ENCODE data around the gene TRIP13. TPM values are rescaled to one million over a fixed set of nuclear protein-coding genes. Genes with fewer than 3 reads are reported as not detected.
"Not testable (repeated sequence)": the region's sequence is repeated elsewhere in the genome, so short reads cannot be mapped to it uniquely, and the experiment has no call there.

The TRIP13 gene
- total RNA-seq, 4 donors from 2014 or later = 0.13 to 3.6 (median 0.73) TPM

DNA sequence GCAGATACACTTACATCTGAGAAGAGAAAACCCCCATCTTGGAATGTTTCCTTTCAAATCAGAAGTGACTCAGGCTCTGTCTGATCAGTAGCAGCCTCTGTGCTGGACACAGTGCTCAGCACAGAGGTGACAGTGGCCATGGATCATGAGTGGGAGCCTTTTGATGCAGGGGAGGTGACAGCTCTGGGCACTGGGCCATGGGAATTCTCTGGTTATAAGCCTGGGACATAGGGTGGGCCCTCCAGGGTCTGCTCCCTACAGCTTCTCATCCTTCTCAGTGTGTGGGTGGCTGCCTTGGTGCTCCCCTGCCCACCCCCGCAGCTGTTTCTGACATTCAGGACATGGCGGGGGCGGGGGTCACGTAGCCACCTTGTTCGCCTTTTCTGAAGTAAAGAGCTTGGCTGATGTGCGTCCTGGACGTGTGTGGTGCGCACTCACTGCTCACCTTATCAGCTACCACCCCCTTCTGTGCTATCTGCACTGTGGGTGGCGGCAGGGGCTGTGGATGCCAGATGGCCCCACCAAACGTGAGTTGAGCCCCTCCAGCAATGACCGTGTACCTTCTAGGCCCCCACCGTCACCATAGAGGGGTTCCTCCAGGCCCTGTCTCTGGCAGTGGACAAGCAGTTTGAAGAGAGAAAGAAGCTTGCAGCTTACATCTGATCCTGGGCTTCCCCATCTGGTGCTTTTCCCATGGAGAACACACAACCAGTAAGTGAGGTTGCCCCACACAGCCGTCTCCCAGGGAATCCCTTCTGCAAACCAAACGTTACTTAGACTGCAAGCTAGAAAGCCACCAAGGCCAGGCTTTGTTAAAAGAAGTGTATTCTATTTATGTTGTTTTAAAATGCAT lies 24.0 kb downstream of the TRIP13 start:
- Histone ChIP-seq H3K4me3 (no peak overlapping the region), H3K9me3 (no peaks in the 10 kb centered on the region), H3K4me1 (no peaks in the 10 kb centered on the region), H3K27me3 (no peaks in the 10 kb centered on the region), H3K27ac (no peak overlapping the region), H3K36me3 (no peaks in the 10 kb centered on the region)
- 80 to 86% methylated on average over 2 to 4 of the region's 14 CpGs for WGBS, 2 donors (ENCODE audit: low coverage in 1 of 2)
- ATAC-seq = no peak
- TF ChIP-seq, protein P1, sequence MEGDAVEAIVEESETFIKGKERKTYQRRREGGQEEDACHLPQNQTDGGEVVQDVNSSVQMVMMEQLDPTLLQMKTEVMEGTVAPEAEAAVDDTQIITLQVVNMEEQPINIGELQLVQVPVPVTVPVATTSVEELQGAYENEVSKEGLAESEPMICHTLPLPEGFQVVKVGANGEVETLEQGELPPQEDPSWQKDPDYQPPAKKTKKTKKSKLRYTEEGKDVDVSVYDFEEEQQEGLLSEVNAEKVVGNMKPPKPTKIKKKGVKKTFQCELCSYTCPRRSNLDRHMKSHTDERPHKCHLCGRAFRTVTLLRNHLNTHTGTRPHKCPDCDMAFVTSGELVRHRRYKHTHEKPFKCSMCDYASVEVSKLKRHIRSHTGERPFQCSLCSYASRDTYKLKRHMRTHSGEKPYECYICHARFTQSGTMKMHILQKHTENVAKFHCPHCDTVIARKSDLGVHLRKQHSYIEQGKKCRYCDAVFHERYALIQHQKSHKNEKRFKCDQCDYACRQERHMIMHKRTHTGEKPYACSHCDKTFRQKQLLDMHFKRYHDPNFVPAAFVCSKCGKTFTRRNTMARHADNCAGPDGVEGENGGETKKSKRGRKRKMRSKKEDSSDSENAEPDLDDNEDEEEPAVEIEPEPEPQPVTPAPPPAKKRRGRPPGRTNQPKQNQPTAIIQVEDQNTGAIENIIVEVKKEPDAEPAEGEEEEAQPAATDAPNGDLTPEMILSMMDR (IDR thresholded peaks at IDR 0.05) = no peak
- TF ChIP-seq POLR2AphosphoS5 (IDR thresholded peaks at IDR 0.05) (no peak), POLR2A (IDR thresholded peaks at IDR 0.05) (no peak), EP300 (IDR thresholded peaks at IDR 0.05) (no peak)

DNA sequence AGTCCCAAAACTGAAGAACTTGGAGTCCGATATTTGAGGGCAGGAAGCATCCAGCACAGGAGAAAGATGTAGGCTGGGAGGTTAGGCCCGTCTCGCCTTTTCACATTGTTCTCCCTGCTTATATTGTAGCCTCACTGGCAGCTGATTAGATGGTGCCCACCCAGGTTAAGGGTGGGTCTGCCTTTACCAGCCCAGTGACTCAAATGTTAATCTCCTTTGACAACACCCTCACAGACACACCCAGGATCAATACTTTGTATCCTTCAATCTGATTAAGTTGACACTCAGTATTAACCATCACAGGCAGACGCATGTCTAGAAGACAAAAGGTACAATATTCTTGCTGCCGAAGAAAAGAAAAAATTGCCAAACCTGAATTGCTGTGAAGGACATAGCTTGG lies 26.0 kb downstream of the TRIP13 start:
- WGBS, 2 donors (ENCODE audit: low coverage in 1 of 2) = 91 to 99% methylated on average over 4 to 5 of the region's 5 CpGs
- not testable (repeated sequence) for H3K4me3 ChIP-seq, H3K4me1 ChIP-seq, H3K9me3 ChIP-seq, H3K27me3 ChIP-seq, ATAC-seq, H3K27ac ChIP-seq, H3K36me3 ChIP-seq

DNA sequence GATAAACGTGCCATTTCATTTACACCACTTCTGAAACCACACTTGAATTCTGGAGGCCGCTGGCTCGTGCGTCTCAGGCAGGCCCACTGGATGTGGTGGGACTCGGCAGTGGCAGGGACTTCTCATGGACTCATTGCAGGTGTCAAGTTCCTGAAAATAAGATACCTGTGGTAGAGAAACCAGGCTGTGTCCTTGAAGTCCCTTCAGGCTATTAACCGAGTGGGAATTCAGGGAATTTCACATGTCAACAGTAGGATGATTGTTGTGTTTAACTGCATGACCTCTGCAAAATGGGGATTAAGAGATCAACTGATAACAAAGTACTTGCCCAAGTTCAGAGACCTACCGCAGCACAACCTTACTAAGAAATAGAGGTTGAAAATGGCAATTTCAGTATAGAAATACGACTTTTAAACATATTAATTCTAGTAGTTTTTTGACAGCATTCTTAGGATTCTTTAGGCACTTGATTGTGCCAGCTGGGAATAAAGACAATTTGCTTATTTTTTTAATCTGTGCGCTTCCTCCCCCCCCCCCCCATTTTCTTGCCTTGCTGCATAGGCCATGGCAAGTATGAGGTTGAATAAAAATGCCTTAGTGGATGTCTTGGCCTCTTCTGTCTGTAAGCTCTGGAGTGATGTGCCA lies 26.8 kb downstream of the TRIP13 start:
- no peak overlapping the region for H3K4me3 ChIP-seq
- WGBS, 2 donors (ENCODE audit: low coverage in 1 of 2) = 85 to 91% methylated on average over 4 to 8 of the region's 9 CpGs
- H3K27ac ChIP-seq = no peak overlapping the region
- no peaks in the 10 kb centered on the region for H3K9me3 ChIP-seq
- no peaks in the 10 kb centered on the region for H3K36me3 ChIP-seq
- peaks cover 0 to 6% (median 0%) of the 10 kb centered on the region in 3 donors for H3K4me1 ChIP-seq
- no peak for TF ChIP-seq EP300 (IDR thresholded peaks at IDR 0.05)
- TF ChIP-seq, protein P1 (IDR thresholded peaks at IDR 0.05) = no peak
- TF ChIP-seq POLR2A (IDR thresholded peaks at IDR 0.05) = no peak
- TF ChIP-seq POLR2AphosphoS5 (IDR thresholded peaks at IDR 0.05) = no peak
- ATAC-seq = no peak
- H3K27me3 ChIP-seq = peaks cover 3% of the 10 kb centered on the region

DNA sequence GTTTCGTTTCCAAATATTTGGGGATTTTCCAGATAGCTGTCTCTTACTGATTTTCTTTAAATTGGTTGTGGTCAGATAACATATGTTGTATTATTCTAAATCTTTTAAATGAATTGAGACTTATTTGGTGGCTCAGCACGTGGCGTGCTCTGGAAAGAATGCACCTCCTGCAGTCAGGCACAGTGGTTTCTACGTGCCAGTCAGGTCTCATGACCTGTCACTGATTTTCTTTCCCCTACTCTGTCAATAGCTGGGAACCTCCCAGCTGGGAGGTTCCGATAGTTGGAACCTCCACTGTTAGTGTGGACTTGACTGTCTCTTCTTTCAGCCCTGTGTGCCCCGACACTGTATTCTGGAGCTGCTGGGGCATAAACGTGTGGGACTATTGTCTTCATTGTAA lies 27.6 kb downstream of the TRIP13 start:
- H3K27ac ChIP-seq = no peak overlapping the region
- 79 to 80% methylated on average over 4 to 7 of the region's 7 CpGs for WGBS, 2 donors (ENCODE audit: low coverage in 1 of 2)
- no peak for TF ChIP-seq POLR2A (IDR thresholded peaks at IDR 0.05)
- TF ChIP-seq, protein P1 (IDR thresholded peaks at IDR 0.05) = no peak
- TF ChIP-seq POLR2AphosphoS5 (IDR thresholded peaks at IDR 0.05) = no peak
- no peak for TF ChIP-seq EP300 (IDR thresholded peaks at IDR 0.05)
- no peak overlapping the region for H3K4me3 ChIP-seq
- no peaks in the 10 kb centered on the region for H3K9me3 ChIP-seq
- ATAC-seq = no peak
- no peaks in the 10 kb centered on the region for H3K36me3 ChIP-seq
- peaks cover 10% of the 10 kb centered on the region for H3K27me3 ChIP-seq
- peaks cover 0 to 6% (median 0%) of the 10 kb centered on the region in 3 donors for H3K4me1 ChIP-seq

DNA sequence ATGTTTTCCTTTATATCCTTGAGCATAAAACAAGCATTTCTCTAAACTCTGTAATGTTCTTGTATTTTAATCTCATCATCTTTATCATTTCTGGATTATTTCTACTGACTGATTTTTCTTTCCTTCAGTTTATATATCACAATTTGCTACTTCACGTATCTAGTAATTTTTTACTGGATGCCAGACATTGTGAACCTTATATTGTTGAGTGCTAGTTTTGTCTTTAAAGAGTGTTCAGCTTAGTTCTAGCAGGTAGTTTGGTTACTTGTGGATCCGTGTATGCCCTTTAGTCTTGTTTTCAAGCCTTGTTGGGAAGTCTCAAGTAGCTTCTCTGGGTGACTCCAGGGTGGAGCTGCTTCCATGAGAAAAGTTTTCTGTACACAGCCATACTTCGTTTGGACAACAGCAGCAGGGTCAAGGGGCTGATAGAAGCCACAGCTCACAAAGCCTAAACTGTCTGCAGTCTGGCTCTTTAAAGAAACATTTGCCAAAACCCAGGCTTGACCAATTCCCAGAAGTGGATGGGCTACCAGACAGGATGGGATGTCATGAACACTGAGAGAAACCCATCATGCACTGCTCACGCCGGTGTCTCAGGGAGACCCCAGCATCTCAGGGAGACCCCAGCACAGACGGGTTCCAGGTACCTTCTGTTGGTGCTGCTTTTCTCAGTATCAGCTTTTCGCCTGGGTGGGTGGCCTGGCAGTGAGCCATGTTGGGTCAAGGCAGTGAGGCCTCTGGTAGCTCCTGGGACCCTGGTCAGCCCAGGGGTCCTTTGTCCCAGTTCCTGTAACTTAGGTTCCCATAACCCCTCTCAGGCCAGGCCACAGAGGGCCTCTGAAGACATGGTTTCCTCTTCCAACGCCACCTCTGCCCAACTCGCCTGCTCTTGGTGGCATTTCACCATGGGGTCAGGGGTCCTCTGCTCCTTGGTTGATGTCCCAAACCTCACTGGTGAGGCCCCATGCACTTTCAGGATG lies 29.1 kb downstream of the TRIP13 start:
- TF ChIP-seq, protein P1 (IDR thresholded peaks at IDR 0.05) = no peak
- TF ChIP-seq POLR2A (IDR thresholded peaks at IDR 0.05) = no peak
- no peak for TF ChIP-seq POLR2AphosphoS5 (IDR thresholded peaks at IDR 0.05)
- no peak for TF ChIP-seq EP300 (IDR thresholded peaks at IDR 0.05)

More for the DNA sequence above, 29.1 kb downstream of the TRIP13 start:
- Histone ChIP-seq H3K9me3 (no peaks in the 10 kb centered on the region), H3K27ac (no peak overlapping the region), H3K4me1 (peaks cover 0 to 15% (median 3%) of the 10 kb centered on the region in 3 donors), H3K27me3 (peaks cover 24% of the 10 kb centered on the region), H3K4me3 (no peak overlapping the region), H3K36me3 (no peaks in the 10 kb centered on the region)
- no peak for ATAC-seq
- WGBS, 2 donors (ENCODE audit: low coverage in 1 of 2) = 93 to 100% methylated on average over 3 to 8 of the region's 9 CpGs
